Measurements from ENCODE around the gene CIROP.

DNA sequence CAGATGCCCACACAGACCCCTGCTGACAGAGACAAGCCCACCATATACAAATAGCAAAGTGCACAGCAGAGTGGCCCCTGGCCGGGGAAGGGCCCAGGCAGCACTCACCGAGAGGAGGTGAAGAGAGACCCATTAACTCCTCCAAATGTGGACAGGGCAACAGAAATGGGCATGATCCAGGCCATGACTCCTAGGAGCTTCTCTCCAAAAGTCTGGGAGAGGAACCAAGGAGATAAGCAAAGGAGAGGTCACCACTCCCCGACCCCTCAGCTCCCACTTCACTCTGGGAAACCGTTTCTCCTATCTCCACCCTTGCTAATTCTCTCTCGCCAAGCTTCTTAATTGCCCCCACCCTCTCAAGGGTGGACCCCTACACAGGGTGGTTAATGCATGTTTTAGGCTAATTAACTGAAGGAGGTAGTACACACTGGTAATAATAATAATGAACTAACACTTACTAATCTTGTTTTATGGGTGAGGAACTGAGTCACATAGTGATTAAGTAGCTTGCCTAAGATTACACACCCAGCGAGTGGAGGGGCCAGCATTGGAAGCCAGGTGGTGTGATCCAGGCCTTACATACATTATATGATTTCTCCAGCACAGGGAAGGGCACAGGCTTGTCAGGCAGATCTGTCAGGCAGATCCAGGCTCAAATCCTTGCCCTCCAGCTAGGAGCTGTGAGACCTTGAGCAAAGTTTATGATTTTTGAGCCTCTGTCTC lies 33.2 kb upstream of the CIROP start:
- TF ChIP-seq POLR2A (IDR thresholded peaks at IDR 0.05; ENCODE audit: low read depth, low read length) (no peak), POLR2AphosphoS5 (IDR thresholded peaks at IDR 0.05; ENCODE audit: low read depth, low read length) (no peak), TAF1 (IDR thresholded peaks at IDR 0.05; ENCODE audit: borderline replicate concordance, low read depth, low read length) (no peak)
